C4-2B (cell line): Measurements from ENCODE around the gene TMEM88.

Experiments used
- ZFX ChIP-seq: fragments of 450-650 bp; IDR thresholded peaks from 2 replicates; pipeline ENCODE4 v1.6.1; 2017
- TF ChIP-seq, protein P1 (sequence below): fragments of 450-650 bp; conservative IDR thresholded peaks from 2 replicates; pipeline ENCODE4 v1.5.1; 2017; ENCODE audit warnings: mild to moderate bottlenecking

GRCh38 chr17:7873051-7873450 is 18.2 kb downstream of the TMEM88 start:
- TF ChIP-seq, protein P1, sequence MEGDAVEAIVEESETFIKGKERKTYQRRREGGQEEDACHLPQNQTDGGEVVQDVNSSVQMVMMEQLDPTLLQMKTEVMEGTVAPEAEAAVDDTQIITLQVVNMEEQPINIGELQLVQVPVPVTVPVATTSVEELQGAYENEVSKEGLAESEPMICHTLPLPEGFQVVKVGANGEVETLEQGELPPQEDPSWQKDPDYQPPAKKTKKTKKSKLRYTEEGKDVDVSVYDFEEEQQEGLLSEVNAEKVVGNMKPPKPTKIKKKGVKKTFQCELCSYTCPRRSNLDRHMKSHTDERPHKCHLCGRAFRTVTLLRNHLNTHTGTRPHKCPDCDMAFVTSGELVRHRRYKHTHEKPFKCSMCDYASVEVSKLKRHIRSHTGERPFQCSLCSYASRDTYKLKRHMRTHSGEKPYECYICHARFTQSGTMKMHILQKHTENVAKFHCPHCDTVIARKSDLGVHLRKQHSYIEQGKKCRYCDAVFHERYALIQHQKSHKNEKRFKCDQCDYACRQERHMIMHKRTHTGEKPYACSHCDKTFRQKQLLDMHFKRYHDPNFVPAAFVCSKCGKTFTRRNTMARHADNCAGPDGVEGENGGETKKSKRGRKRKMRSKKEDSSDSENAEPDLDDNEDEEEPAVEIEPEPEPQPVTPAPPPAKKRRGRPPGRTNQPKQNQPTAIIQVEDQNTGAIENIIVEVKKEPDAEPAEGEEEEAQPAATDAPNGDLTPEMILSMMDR: no peak
- no peak for TF ChIP-seq ZFX
